A549 (cell line): ENCODE results near the gene LSG1. TPM values are rescaled to one million over a fixed set of nuclear protein-coding genes. Genes with fewer than 3 reads are reported as not detected.

ENCODE experiments used
- ATAC-seq, 2 experiments: fragments of 200-7000 bp in 1 of 2; fragments of >200 bp in 1 of 2; cut with Nextera tagmentation in 1 of 2; cut with Tn5 transposase in 1 of 2; 3 replicates each; pipeline versions ENCODE4 v1.8.0 to v1.9.1; 2018 to 2020; ENCODE audit warnings: mild to moderate bottlenecking in 1 of 2, moderate library complexity in 1 of 2
- CTCF ChIA-PET: fragments of 300-600 bp; sonication (Branson Sonifier 250); formaldehyde crosslinking; extraction: SDS; loops from one replicate; lab custom pipeline; 2021; ENCODE audit warnings: antibody characterized with exemption, inconsistent platforms; lab: Yijun Ruan, JAX
- POLR2A ChIA-PET: fragments of 350-600 bp; formaldehyde crosslinking; extraction: SDS; loops from one replicate; lab custom pipeline; 2021; ENCODE audit warnings: antibody characterized with exemption, inconsistent platforms; lab: Yijun Ruan, JAX
- DNase-seq, 2 experiments: peaks; one replicate each; pipeline versions ENCODE4 v3.0.0 to v3.0.0-alpha.2; 2011 to 2016; ENCODE audit warnings: low read depth in 1 of 2, low spot score in 1 of 2
- FAIRE-seq: peaks from 2 replicates; lab custom pipeline; 2011; peaks lifted over from hg19 to GRCh38; lab: Jason Lieb, UNC
- H3K27ac ChIP-seq, 2 experiments: fragments of >200 bp; sonication (Bioruptor Twin); formaldehyde crosslinking; 3 replicates each; pipeline ENCODE4 v1.5.1; 2016 to 2017
- H3K4me1 ChIP-seq: fragments of >200 bp; sonication (Bioruptor Twin); formaldehyde crosslinking; 3 replicates; pipeline ENCODE4 v1.6.1; 2016
- H3K4me2 ChIP-seq: fragments of >200 bp; sonication (Bioruptor Twin); formaldehyde crosslinking; 3 replicates; pipeline ENCODE4 v1.6.1; 2016
- H3K4me3 ChIP-seq: fragments of >200 bp; sonication (Bioruptor Twin); formaldehyde crosslinking; 3 replicates; pipeline ENCODE4 v1.5.1; 2016
- H3K9me3 ChIP-seq: fragments of >200 bp; sonication (Bioruptor Twin); formaldehyde crosslinking; 3 replicates; pipeline ENCODE4 v1.6.1; 2016
- ATOH8 ChIP-seq: fragments of 250-450 bp; sonication (Bioruptor Pico); IDR thresholded peaks from 2 replicates; pipeline ENCODE4 v1.5.0; 2020; ENCODE audit warnings: low read depth, mild to moderate bottlenecking, moderate library complexity
- CTCF ChIP-seq: fragments of >200 bp; sonication (Bioruptor Twin); formaldehyde crosslinking; IDR thresholded peaks from 3 replicates; pipeline ENCODE4 v1.5.1; 2016
- FOXS1 ChIP-seq: fragments of 250-450 bp; sonication (Bioruptor Pico); IDR thresholded peaks from 2 replicates; pipeline ENCODE4 v1.5.0; 2020; ENCODE audit warnings: mild to moderate bottlenecking, moderate library complexity
- GATA3 ChIP-seq: IDR thresholded peaks from 2 replicates; pipeline ENCODE4 v1.6.1; 2012; ENCODE audit warnings: borderline replicate concordance
- HOXB5 ChIP-seq: fragments of 250-450 bp; sonication (Bioruptor Pico); IDR thresholded peaks from 2 replicates; pipeline ENCODE4 v1.5.0; 2020; ENCODE audit warnings: mild to moderate bottlenecking, moderate library complexity
- JUN ChIP-seq, 2 experiments: fragments of >200 bp; sonication (Bioruptor Twin); formaldehyde crosslinking; IDR thresholded peaks; 2 replicates in 1 of 2; 3 replicates in 1 of 2; pipeline ENCODE4 v1.6.1; 2016 to 2017
- KDM1A ChIP-seq: fragments of 200-600 bp; sonication (generic); IDR thresholded peaks from 2 replicates; pipeline ENCODE4 v1.6.1; 2016; ENCODE audit warnings: low read depth, mild to moderate bottlenecking
- KDM5A ChIP-seq: fragments of 200-600 bp; sonication (generic); IDR thresholded peaks from 2 replicates; pipeline ENCODE4 v1.6.1; 2016; ENCODE audit warnings: antibody characterized with exemption, mild to moderate bottlenecking
- MAFK ChIP-seq: fragments of 450-650 bp; IDR thresholded peaks from 2 replicates; pipeline ENCODE4 v1.6.1; 2014; ENCODE audit not compliant: partially characterized antibody
- MAX ChIP-seq: IDR thresholded peaks from 2 replicates; pipeline ENCODE4 v1.6.1; 2012
- MAZ ChIP-seq: fragments of 150-350 bp; IDR thresholded peaks from 2 replicates; pipeline ENCODE4 v1.6.1; 2014; ENCODE audit warnings: antibody characterized with exemption, low read depth, low read length, borderline replicate concordance
- POLR2A ChIP-seq: IDR thresholded peaks from 2 replicates; pipeline ENCODE4 v1.6.1; 2012; ENCODE audit warnings: mild to moderate bottlenecking, low read length
- POLR2AphosphoS2 ChIP-seq: conservative IDR thresholded peaks from 2 replicates; pipeline ENCODE4 v1.6.1; 2012; ENCODE audit warnings: low read length, improper control_type of control experiment, inconsistent platforms
- RAD21 ChIP-seq, 2 experiments: fragments of >200 bp in 1 of 2; sonication (Bioruptor Twin) in 1 of 2; formaldehyde crosslinking in 1 of 2; IDR thresholded peaks in 1 of 2; conservative IDR thresholded peaks in 1 of 2; 2 replicates in 1 of 2; 3 replicates in 1 of 2; pipeline ENCODE4 v1.6.1; 2012 to 2018; ENCODE audit warnings: inconsistent platforms in 1 of 2
- RARB ChIP-seq: fragments of 250-450 bp; sonication (Bioruptor Pico); IDR thresholded peaks from 2 replicates; pipeline ENCODE4 v1.8.0; 2021; ENCODE audit warnings: mild to moderate bottlenecking, moderate library complexity
- RNF2 ChIP-seq: fragments of 200-600 bp; sonication (generic); IDR thresholded peaks from 2 replicates; pipeline ENCODE4 v1.6.1; 2016; ENCODE audit warnings: low read depth, mild to moderate bottlenecking, antibody characterized with exemption, moderate library complexity, borderline replicate concordance
- SMC3 ChIP-seq: fragments of >200 bp; sonication (Bioruptor Twin); formaldehyde crosslinking; IDR thresholded peaks from 3 replicates; pipeline ENCODE4 v1.6.1; 2018; ENCODE audit warnings: inconsistent platforms
- SREBF2 ChIP-seq: fragments of 450-650 bp; IDR thresholded peaks from 2 replicates; pipeline ENCODE4 v1.6.1; 2014; ENCODE audit warnings: mild to moderate bottlenecking, moderate library complexity
- TFCP2L1 ChIP-seq: fragments of 250-450 bp; sonication (Bioruptor Pico); IDR thresholded peaks from 2 replicates; pipeline ENCODE4 v1.5.0; 2021; ENCODE audit warnings: mild to moderate bottlenecking
- TP53 ChIP-seq: fragments of 250-450 bp; sonication (Bioruptor Pico); IDR thresholded peaks from 2 replicates; pipeline ENCODE4 v1.5.0; 2021; ENCODE audit warnings: mild to moderate bottlenecking, moderate library complexity
- ZNF302 ChIP-seq: fragments of 250-450 bp; sonication (Bioruptor Pico); IDR thresholded peaks from 2 replicates; pipeline ENCODE4 v1.9.0; 2021; ENCODE audit warnings: inconsistent platforms, mild to moderate bottlenecking, moderate library complexity
- WGBS: methylation state at CpG from one replicate; pipeline ENCODE4 v1.1.6; 2017; ENCODE audit errors: missing lambda C conversion rate; 5-methylcytosine and 5-hydroxymethylcytosine counted together
- polyA plus RNA-seq, 4 experiments: library from polyadenylated mRNA; depleted of rRNA in 3 of 4; stranded (reverse); fragments of >200 nt; fragmentation: RNase III in 1 of 4; extraction: RNeasy Plus Mini Kit Qiagen cat#74134 plus additional on column Dnase treatment in 1 of 4; gene quantifications; 2 replicates in 3 of 4; 3 replicates in 1 of 4; pipeline ENCODE4 v1.2.3, GENCODE V29; 2011 to 2017
- TF ChIP-seq, protein P1 (sequence below): fragments of 250-450 bp; sonication (Bioruptor Pico); IDR thresholded peaks from 2 replicates; pipeline ENCODE4 v1.5.0; 2021; ENCODE audit warnings: mild to moderate bottlenecking, moderate library complexity, borderline replicate concordance

Gene LSG1
- polyA plus RNA-seq, 2 of the 4 experiments (the other 2 are of a cell fraction), result 37.4 to 70.3 TPM

GRCh38 chr3:194671511-194671899 lies 486 bp downstream of the LSG1 start:
- peak overlapping the region; percentile 92 for H3K4me2 ChIP-seq
- no peaks in the 10 kb centered on the region for H3K9me3 ChIP-seq
- H3K27ac ChIP-seq, result peak overlapping the region; percentile 86 to 90
- no peak for FAIRE-seq
- H3K4me1 ChIP-seq, result peaks cover 13% of the 10 kb centered on the region; the same call in 2 of the 3 replicates
- POLR2A ChIA-PET, result interaction anchor here (0.5 to 2.4 kb wide), 8 partner anchors 11 to 872 kb away, joined by 3 to 28 read pairs (median 8); partner anchors contain the start of genes FAM43A, PPP1R2 and XXYLT1
- peak overlapping the region; percentile 92 for H3K4me3 ChIP-seq
- peak; percentile 42 to 43 for DNase-seq
- TF ChIP-seq TFCP2L1 (CRISPR knock-in tag) (no peak), SREBF2 (no peak), SMC3 (peak; percentile 48), TP53 (CRISPR knock-in tag) (no peak), MAFK (no peak), JUN (IDR thresholded peaks at IDR 0.05) (no peak), ZNF302 (CRISPR knock-in tag) (no peak), ATOH8 (CRISPR knock-in tag) (no peak), RARB (CRISPR knock-in tag) (no peak), RNF2 (no peak), CTCF (peak; percentile 72), KDM5A (no peak), RAD21 (conservative IDR thresholded peaks at IDR 0.05 in 1 of 2, IDR thresholded peaks at IDR 0.05 in 1 of 2) (0 out of 5 replicates have a peak, but pooled peaks have one; percentile 9 to 13)
- CTCF ChIA-PET, result interaction anchor here (0.6 to 5.0 kb wide), 18 partner anchors 8 to 908 kb away, joined by 3 to 63 read pairs (median 7); partner anchors contain the start of genes FAM43A and XXYLT1
- WGBS, result under 1% methylated on average over 5 of the region's 5 CpGs
- peak; percentile 21 to 57; a peak in 4 of 6 replicates for ATAC-seq

DNA sequence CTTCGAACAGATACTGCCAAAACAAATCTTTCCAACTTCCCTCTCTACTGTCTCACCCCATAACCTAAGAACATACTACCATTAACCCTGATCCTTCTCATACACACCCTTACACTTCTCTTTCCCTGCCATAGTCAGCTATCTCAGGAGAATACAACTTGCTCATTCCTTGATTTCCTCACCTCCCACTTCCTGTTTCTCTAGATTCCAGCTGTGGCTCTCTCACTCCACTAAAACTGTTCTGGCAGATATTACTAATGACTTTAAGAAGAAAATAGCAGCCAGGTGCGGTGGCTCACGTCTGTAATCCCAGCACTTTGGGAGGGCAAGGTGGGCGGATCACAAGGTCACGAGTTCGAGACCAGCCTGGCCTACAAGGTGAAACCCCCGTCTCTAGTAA lies 4.6 kb downstream of the LSG1 start:
- 80% methylated on average over 7 of the region's 7 CpGs for WGBS
- DNase-seq, result no peak
- ChIA-PET CTCF (interaction anchor here (1.1 to 1.4 kb wide), 2 partner anchors 15 to 27 kb away, joined by 4 to 5 read pairs; no protein-coding TSS in a partner anchor), POLR2A (no interaction called here)
- H3K27ac ChIP-seq, result no peak overlapping the region
- no peak overlapping the region for H3K4me3 ChIP-seq
- TF ChIP-seq, protein P1, sequence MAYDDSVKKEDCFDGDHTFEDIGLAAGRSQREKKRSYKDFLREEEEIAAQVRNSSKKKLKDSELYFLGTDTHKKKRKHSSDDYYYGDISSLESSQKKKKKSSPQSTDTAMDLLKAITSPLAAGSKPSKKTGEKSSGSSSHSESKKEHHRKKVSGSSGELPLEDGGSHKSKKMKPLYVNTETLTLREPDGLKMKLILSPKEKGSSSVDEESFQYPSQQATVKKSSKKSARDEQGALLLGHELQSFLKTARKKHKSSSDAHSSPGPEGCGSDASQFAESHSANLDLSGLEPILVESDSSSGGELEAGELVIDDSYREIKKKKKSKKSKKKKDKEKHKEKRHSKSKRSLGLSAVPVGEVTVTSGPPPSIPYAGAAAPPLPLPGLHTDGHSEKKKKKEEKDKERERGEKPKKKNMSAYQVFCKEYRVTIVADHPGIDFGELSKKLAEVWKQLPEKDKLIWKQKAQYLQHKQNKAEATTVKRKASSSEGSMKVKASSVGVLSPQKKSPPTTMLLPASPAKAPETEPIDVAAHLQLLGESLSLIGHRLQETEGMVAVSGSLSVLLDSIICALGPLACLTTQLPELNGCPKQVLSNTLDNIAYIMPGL (CRISPR knock-in tag), result no peak
- TF ChIP-seq FOXS1 (CRISPR knock-in tag), result no peak
- TF ChIP-seq MAFK, result no peak
- TF ChIP-seq POLR2A, result no peak
- no peak for TF ChIP-seq ZNF302 (CRISPR knock-in tag)
- TF ChIP-seq TFCP2L1 (CRISPR knock-in tag), result no peak
- no peak for TF ChIP-seq MAX
- TF ChIP-seq POLR2AphosphoS2, result no peak
- no peak for TF ChIP-seq GATA3
- TF ChIP-seq KDM1A, result no peak
- TF ChIP-seq JUN (IDR thresholded peaks at IDR 0.05), result no peak
- no peak for TF ChIP-seq HOXB5 (CRISPR knock-in tag)
- no peak for TF ChIP-seq MAZ
- no peaks in the 10 kb centered on the region for H3K9me3 ChIP-seq
- H3K4me2 ChIP-seq, result no peak overlapping the region
- ATAC-seq, result no peak
- FAIRE-seq, result no peak
- peaks cover 13% of the 10 kb centered on the region; the same call in 2 of the 3 replicates for H3K4me1 ChIP-seq
